Muscle of leg (tissue), 11 donors: ENCODE results near the gene BNC2. TPM values are rescaled to one million over a fixed set of nuclear protein-coding genes. Genes with fewer than 3 reads are reported as not detected.

Source experiments
- DNase-seq: peaks from one replicate; pipeline ENCODE4 v3.0.0; 2013
- H3K27ac ChIP-seq: one replicate; pipeline ENCODE4 v1.5.1; 2013; ENCODE audit warnings: mild to moderate bottlenecking, low read length, control low read depth
- H3K27me3 ChIP-seq: one replicate; pipeline ENCODE4 v1.6.1; 2013; ENCODE audit warnings: low read length; ENCODE audit not compliant: control insufficient read depth, insufficient read depth
- H3K36me3 ChIP-seq: one replicate; pipeline ENCODE4 v1.6.1; 2013; ENCODE audit warnings: low read length; ENCODE audit not compliant: control insufficient read depth, insufficient read depth
- H3K4me1 ChIP-seq: one replicate; pipeline ENCODE4 v1.6.1; 2013; ENCODE audit warnings: low read length; ENCODE audit not compliant: control insufficient read depth, insufficient read depth
- H3K4me3 ChIP-seq: one replicate; pipeline ENCODE4 v1.5.1; 2013; ENCODE audit warnings: low read length, control low read depth
- H3K9me3 ChIP-seq: replicated peaks from 2 replicates; pipeline ENCODE4 v1.6.1; 2013; ENCODE audit warnings: low read depth, low read length; ENCODE audit not compliant: control insufficient read depth
- WGBS: methylation state at CpG from one replicate; pipeline ENCODE4 v1.1.5; 2013; ENCODE audit warnings: missing lambda C conversion rate; ENCODE audit not compliant: insufficient coverage; 5-methylcytosine and 5-hydroxymethylcytosine counted together
- polyA plus RNA-seq, 8 donors: library from polyadenylated mRNA; unstranded; fragments of 120-200 nt; gene quantifications; one replicate each; pipeline versions ENCODE4 v1.2.1 to v1.2.3, GENCODE V29; 2013; ENCODE audit warnings: inconsistent platforms in 1 of 8, low replicate concordance in 1 of 8; ENCODE audit not compliant: insufficient read length in 8 of 8, insufficient read depth in 1 of 8
- total RNA-seq: library from RNA; stranded (reverse); fragments of 120-200 nt; gene quantifications from one replicate; pipeline ENCODE4 v1.2.4, GENCODE V29; 2013

The BNC2 gene
- total and polyA plus RNA-seq, 9 donors = 4.7 to 24.0 (median 7.6) TPM

DNA sequence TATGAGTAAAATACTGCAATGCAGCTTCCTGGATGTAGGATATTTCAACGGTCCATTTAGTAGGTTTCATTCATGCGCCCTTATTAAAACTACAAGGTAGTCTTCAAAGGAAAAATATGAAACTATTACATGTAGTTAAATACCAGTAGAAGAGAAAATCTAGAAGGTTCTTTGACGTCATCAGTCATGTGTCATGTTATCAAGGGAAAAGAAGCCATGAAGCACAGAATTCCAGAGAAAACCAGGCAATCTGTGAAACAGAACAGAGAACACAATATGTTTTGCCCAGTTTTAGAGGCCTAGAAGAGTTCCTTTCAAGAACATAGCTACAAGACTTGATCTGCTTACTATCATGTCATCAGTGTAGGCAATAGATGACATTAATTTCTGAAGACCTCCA is 38.4 kb downstream of the BNC2 start:
- no peak for DNase-seq
- Histone ChIP-seq H3K9me3 (no peaks in the 10 kb centered on the region), H3K27ac (no peak overlapping the region), H3K36me3 (no peaks in the 10 kb centered on the region), H3K4me3 (no peak overlapping the region), H3K27me3 (no peaks in the 10 kb centered on the region), H3K4me1 (peaks cover 7% of the 10 kb centered on the region)
- WGBS = no CpG with 5 or more reads among the region's 3 CpGs

DNA sequence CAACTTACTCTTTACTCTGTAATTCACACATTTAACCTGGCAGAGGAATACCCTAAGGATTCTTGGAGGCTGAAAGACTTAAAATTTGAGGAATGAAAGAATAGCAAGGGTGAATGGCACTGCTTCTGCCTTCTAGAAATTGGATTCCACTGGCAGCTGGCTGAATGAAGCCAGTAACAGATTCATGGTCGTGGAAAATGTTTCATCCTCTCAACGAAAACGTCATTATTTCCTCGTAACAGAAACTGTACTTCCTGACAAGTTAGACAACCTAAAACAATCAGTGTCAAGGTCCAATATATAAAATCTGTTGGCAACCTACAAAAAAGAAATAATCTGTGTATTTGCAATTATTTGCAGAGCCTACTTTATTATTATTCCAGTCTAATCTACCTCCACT is 39.7 kb downstream of the BNC2 start:
- WGBS = no CpG with 5 or more reads among the region's 4 CpGs
- peak; percentile 79 for DNase-seq
- peak overlapping the region; percentile 50 for H3K27ac ChIP-seq

DNA sequence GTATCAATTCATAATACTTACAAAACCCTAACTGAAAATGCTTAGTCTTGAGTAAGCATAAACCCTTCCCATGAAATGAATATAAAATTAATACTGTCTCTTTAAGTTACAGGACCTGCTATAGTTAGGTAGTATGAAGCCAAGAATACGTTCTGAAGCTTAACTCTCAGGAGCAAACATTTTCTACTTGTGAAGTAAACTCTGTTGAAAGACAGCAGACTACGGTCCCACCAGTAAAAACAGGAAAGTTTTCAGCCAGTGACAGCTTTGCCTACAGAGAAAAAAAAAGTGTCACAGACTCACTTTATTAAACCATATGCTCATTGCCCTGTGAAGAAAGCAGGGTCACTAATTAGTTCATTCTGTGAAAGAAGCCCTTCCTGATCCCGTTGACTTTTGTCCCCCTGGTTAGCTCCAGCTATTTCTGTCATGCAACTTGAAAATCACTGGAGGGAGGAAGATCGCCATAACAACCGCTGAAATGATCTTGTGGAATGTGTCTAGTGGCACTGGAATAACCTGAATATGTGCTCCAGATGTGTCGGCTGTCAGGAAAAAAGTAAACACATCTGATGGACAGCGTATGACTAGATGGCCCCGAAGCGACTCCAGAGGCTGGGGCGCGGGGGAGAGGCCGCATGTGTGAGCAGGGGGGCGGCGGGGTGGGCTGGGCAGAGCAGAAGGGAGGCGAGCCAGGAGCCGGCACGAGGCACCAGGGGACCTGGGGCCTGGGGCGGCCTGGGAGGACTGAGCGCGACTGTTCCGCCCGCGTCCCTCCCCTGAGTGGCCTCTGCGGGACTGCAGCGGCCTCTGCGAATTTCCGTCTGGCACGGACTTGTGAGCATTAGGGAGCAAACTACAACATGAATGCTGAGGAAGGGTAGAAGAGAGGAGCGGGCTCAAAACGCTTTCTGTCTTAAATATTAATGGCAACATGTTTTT is 41.9 kb downstream of the BNC2 start:
- 0% methylated on average over 19 of the region's 30 CpGs for WGBS
- DNase-seq = peak; percentile 80
- H3K4me3 ChIP-seq = peak overlapping the region; percentile 40
- no peaks in the 10 kb centered on the region for H3K36me3 ChIP-seq
- H3K9me3 ChIP-seq = no peaks in the 10 kb centered on the region
- H3K27ac ChIP-seq = peak overlapping the region; percentile 90
- H3K27me3 ChIP-seq = no peaks in the 10 kb centered on the region
- peaks cover 19% of the 10 kb centered on the region for H3K4me1 ChIP-seq

More for the DNA sequence above, 39.7 kb downstream of the BNC2 start:
- Histone ChIP-seq H3K4me1 (peaks cover 10% of the 10 kb centered on the region), H3K36me3 (no peaks in the 10 kb centered on the region), H3K27me3 (no peaks in the 10 kb centered on the region), H3K9me3 (no peaks in the 10 kb centered on the region), H3K4me3 (no peak overlapping the region)

DNA sequence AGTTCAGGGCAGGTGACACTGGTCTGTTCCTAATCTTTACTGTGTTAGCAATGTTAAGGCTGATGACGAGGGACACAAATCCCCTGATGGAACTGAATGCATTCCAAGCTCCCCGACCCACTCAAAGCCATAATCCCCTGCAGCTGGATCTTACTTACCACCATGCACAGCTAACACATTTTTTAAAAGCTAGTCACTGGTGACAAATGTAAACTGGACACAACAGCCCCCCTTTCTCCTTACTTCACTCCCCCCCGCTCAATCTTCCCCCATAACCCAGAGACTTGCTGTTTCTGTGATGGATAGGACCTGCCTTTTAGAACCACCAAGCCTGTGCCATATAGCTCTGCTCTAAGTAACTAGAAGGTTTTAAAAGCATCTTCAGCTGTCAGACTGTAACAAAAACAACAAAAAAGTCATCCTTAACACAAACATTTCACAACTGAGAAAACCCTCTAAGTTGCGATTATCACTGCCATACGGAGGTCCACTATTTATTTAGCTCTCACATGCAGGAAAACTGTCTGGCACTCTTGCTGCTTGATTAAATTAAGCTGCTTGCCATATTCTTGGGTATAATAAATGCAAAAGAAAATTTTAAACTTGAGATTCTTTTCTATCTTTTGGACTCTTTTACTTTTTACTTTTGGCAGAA is 44.4 kb downstream of the BNC2 start:
- Histone ChIP-seq H3K9me3 (no peaks in the 10 kb centered on the region), H3K4me1 (peaks cover 19% of the 10 kb centered on the region), H3K4me3 (no peak overlapping the region), H3K27me3 (no peaks in the 10 kb centered on the region), H3K36me3 (no peaks in the 10 kb centered on the region), H3K27ac (peak overlapping the region; percentile 11)
- DNase-seq = peak; percentile 50
- 33% methylated on average over 1 of the region's 5 CpGs for WGBS

DNA sequence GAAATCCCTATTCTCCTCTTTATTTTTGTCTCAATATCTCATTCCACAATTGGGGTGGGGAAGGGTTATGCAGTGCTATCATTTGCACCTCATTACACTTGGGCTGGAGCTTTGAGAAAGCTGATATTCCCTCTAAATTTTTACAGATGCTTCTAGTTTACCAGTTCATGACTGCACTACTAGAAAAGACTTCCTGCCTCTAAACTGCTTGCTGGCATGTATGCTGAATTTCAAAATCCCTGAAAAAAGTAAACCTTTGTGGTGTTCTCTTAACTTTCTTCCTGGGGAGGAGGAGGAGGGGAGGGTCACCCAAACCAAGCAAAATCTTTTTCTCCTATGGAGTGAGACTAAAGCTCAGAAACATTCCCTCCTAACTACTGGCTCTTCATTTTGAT is 45.1 kb downstream of the BNC2 start:
- Histone ChIP-seq H3K27ac (no peak overlapping the region), H3K4me3 (no peak overlapping the region), H3K36me3 (no peaks in the 10 kb centered on the region), H3K4me1 (peaks cover 19% of the 10 kb centered on the region), H3K9me3 (no peaks in the 10 kb centered on the region), H3K27me3 (no peaks in the 10 kb centered on the region)
- DNase-seq = peak; percentile 56

DNA sequence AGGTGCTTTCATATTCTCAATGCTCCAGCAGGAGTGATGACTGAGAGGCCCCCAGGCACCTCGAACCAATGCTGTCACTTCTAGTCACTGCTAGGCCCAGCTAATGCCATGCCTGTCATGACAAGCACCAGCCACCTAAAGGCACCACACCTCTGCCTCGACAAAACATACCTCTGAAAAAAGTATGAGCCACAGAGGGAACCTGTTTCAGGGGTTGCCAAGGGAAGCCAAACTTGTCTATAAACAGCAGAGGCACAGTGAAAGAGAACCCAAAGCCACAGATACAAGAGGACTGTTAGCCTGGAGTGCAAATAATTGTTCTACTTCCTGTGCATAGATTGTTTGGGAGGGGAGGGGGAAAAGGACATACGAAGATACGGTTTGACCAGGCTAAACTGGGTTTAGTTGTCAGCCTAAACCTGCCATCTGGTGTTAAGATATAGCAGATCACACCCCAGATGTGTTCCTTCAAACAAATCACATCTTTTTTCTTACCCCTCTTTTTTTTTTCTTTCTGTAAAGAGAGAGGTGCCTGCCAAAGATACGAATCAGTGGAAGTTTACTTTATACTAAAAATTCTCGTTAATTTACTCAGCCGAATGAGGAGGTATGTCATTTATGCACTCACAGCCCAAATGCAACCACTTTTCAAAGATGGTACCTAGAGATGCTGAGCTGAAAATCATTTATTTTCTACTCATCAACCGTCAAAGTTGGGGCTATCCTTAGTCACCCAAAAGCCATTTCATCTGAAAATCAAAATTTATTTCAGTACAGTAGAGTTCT is 45.7 kb downstream of the BNC2 start:
- Histone ChIP-seq H3K27ac (peak overlapping the region; percentile 45), H3K4me3 (no peak overlapping the region), H3K27me3 (no peaks in the 10 kb centered on the region), H3K9me3 (no peaks in the 10 kb centered on the region), H3K4me1 (peaks cover 19% of the 10 kb centered on the region), H3K36me3 (no peaks in the 10 kb centered on the region)
- 39% methylated on average over 4 of the region's 8 CpGs for WGBS
- peak; percentile 44 for DNase-seq

DNA sequence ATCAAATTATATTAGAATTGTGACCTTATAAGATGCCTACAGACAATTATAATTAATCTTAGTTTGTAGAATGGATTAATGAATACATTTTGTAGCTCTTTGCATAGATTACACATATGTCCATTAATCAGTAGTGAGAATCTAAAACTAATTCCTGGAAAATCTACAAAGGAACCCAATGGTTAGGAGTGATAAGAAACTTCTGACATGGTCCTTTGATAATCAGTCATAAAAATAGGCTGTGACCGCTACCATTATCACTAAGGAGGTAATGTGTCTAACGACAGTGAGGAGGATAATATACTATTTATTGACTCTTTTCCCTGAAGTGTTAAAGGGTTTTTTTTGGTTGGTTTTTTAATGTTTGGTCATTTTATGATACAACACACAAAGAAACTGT is 46.6 kb downstream of the BNC2 start:
- DNase-seq = no peak
- WGBS = no CpG with 5 or more reads among the region's 2 CpGs

DNA sequence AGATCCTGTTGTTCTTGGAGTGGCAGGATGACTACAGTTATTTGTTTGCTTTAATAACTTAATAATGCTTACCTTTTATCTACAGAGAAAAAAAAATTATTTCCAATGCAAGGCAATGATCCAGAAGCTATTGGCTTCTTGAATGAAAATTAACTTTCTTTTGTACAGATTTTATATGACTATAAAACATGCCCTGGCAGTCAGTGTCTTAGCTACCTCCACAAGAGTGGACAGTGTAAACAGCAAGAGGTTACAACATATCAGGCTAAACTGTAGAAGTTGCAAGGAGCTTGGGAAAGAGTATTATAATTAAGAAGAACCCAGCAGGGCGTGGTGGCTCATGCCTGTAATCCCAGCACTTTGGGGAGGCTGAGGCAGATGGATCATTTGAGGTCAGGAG is 49.1 kb downstream of the BNC2 start:
- peaks cover 12% of the 10 kb centered on the region for H3K4me1 ChIP-seq
- no peak for DNase-seq
- H3K4me3 ChIP-seq = no peak overlapping the region
- no peaks in the 10 kb centered on the region for H3K36me3 ChIP-seq
- no peaks in the 10 kb centered on the region for H3K27me3 ChIP-seq
- H3K27ac ChIP-seq = no peak overlapping the region
- WGBS = 100% methylated on average over 1 of the region's 1 CpG
- H3K9me3 ChIP-seq = no peaks in the 10 kb centered on the region

More for the DNA sequence above, 46.6 kb downstream of the BNC2 start:
- no peaks in the 10 kb centered on the region for H3K36me3 ChIP-seq
- H3K4me3 ChIP-seq = no peak overlapping the region
- no peaks in the 10 kb centered on the region for H3K27me3 ChIP-seq
- H3K4me1 ChIP-seq = peaks cover 15% of the 10 kb centered on the region
- H3K9me3 ChIP-seq = no peaks in the 10 kb centered on the region
- no peak overlapping the region for H3K27ac ChIP-seq

DNA sequence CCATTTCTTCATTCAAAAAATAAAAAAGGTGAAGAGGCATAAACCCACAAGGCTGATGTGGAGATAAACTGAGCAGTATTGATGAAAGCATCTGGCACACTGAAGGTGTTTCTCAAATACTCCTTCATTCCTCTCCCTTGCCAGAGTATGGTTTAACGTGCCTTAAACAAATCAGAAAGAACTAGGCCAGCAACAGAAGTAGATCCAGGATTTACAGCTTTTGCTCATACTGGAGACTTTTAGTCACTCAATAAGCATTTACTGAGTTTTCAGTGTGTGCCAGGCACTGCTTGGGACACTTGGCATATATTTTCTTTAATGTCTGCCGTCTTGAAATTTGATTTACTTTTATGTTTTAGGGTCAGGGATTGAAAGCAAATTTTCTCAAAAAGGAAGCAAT is 53.0 kb downstream of the BNC2 start:
- H3K4me3 ChIP-seq = no peak overlapping the region
- H3K9me3 ChIP-seq = no peaks in the 10 kb centered on the region
- no CpG with 5 or more reads among the region's 2 CpGs for WGBS
- DNase-seq = peak; percentile 57
- no peaks in the 10 kb centered on the region for H3K4me1 ChIP-seq
- no peak overlapping the region for H3K27ac ChIP-seq
- no peaks in the 10 kb centered on the region for H3K36me3 ChIP-seq
- no peaks in the 10 kb centered on the region for H3K27me3 ChIP-seq

DNA sequence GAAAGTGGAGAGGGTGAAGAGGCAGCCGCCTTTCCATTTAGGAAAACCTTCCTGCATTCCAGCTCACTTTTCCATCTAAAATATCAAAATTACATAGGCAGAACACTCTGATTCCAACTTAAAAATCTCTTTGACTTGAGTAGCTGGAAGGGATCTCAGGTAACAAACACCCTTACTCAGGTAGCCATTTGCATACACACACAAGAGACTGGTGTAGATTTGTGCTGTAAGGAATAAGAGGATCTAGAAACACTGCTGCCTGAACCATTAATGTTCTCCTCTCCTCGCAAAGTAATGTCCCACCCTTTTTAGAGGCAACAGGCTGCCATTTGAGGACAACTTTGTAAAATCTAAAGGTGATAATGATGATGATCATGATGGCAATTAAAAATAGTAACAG is 53.5 kb downstream of the BNC2 start:
- WGBS = no CpG with 5 or more reads among the region's 2 CpGs
- DNase-seq = no peak
- no peaks in the 10 kb centered on the region for H3K9me3 ChIP-seq
- H3K4me3 ChIP-seq = no peak overlapping the region
- no peak overlapping the region for H3K27ac ChIP-seq
- H3K4me1 ChIP-seq = peaks cover 3% of the 10 kb centered on the region
- no peaks in the 10 kb centered on the region for H3K27me3 ChIP-seq
- H3K36me3 ChIP-seq = no peaks in the 10 kb centered on the region
